Keratinocyte (primary cell): Measurements from ENCODE around the gene ASF1B. TPM values are rescaled to one million over a fixed set of nuclear protein-coding genes. Genes with fewer than 3 reads are reported as not detected.
"Not testable (repeated sequence)": the region's sequence is repeated elsewhere in the genome, so short reads cannot be mapped to it uniquely, and the experiment has no call there.

ENCODE experiments used
- DNase-seq: peaks from one replicate; pipeline ENCODE4 v3.0.0-alpha.2; 2011; ENCODE audit warnings: low read depth, missing footprints, low spot score
- FAIRE-seq: peaks from 2 replicates; lab custom pipeline; 2011; peaks lifted over from hg19 to GRCh38; lab: Jason Lieb, UNC
- H2AFZ ChIP-seq: 2 replicates; pipeline ENCODE4 v1.6.0; 2012; ENCODE audit warnings: low read length, control low read depth, inconsistent platforms; ENCODE audit not compliant: control insufficient read depth
- H3K27ac ChIP-seq: 2 replicates; pipeline ENCODE4 v1.5.1; 2011; ENCODE audit warnings: low read length; ENCODE audit not compliant: control insufficient read depth, insufficient read depth
- H3K27me3 ChIP-seq: 3 replicates; pipeline ENCODE4 v1.6.0; 2011; ENCODE audit warnings: low read length; ENCODE audit not compliant: control insufficient read depth, insufficient read depth; ENCODE audit errors: extremely low read depth
- H3K36me3 ChIP-seq, 2 experiments: 2 replicates in 1 of 2; 3 replicates in 1 of 2; pipeline ENCODE4 v1.5.1; 2011; ENCODE audit warnings: low read length in 2 of 2, mild to moderate bottlenecking in 1 of 2; ENCODE audit not compliant: control insufficient read depth in 2 of 2, insufficient read depth in 2 of 2; ENCODE audit errors: extremely low read depth in 1 of 2
- H3K4me1 ChIP-seq: 3 replicates; pipeline ENCODE4 v1.5.1; 2011; ENCODE audit warnings: low read length; ENCODE audit not compliant: control insufficient read depth, insufficient read depth; ENCODE audit errors: extremely low read depth
- H3K4me2 ChIP-seq: 3 replicates; pipeline ENCODE4 v1.6.0; 2011; ENCODE audit warnings: low read depth, low read length; ENCODE audit not compliant: control insufficient read depth, insufficient read depth; ENCODE audit errors: extremely low read depth
- H3K4me3 ChIP-seq, 3 experiments: fragments of 200-600 bp in 1 of 3; sonication (generic) in 1 of 3; 2 replicates in 2 of 3; 3 replicates in 1 of 3; pipeline ENCODE4 v1.5.1; 2011 to 2016; ENCODE audit warnings: low read length in 3 of 3, mild to moderate bottlenecking in 3 of 3, control low read depth in 2 of 3, inconsistent platforms in 1 of 3, low read depth in 1 of 3, mixed read lengths in 1 of 3, mixed run types in 1 of 3, moderate library complexity in 1 of 3; ENCODE audit not compliant: control insufficient read depth in 2 of 3, insufficient read depth in 2 of 3; ENCODE audit errors: extremely low read depth in 1 of 3
- H3K79me2 ChIP-seq: 2 replicates; pipeline ENCODE4 v1.6.0; 2012; ENCODE audit warnings: low read length; ENCODE audit not compliant: control insufficient read depth, insufficient read depth
- H3K9ac ChIP-seq: 3 replicates; pipeline ENCODE4 v1.6.0; 2011; ENCODE audit warnings: low read length; ENCODE audit not compliant: control insufficient read depth, insufficient read depth; ENCODE audit errors: extremely low read depth
- H3K9me1 ChIP-seq: 3 replicates; pipeline ENCODE4 v1.6.0; 2011; ENCODE audit warnings: low read length; ENCODE audit not compliant: control insufficient read depth, insufficient read depth; ENCODE audit errors: extremely low read depth
- H3K9me3 ChIP-seq: 2 replicates; pipeline ENCODE4 v1.5.1; 2012; ENCODE audit warnings: low read depth, low read length; ENCODE audit not compliant: control insufficient read depth
- H4K20me1 ChIP-seq: 3 replicates; pipeline ENCODE4 v1.6.0; 2011; ENCODE audit warnings: low read length; ENCODE audit not compliant: control insufficient read depth, insufficient read depth; ENCODE audit errors: extremely low read depth
- EZH2 ChIP-seq: IDR thresholded peaks from one replicate; pipeline ENCODE4 v1.6.1; 2012; ENCODE audit warnings: inconsistent platforms, mild to moderate bottlenecking, low read length, moderate library complexity
- dilution Hi-C: fragments of 300-500 bp; cut with MboI; formaldehyde crosslinking; loops from one replicate; pipeline ENCODE4 v1.7.0; 2020; ENCODE audit warnings: low sequenced_read_pairs; ENCODE audit not compliant: extremely low pct_ligation_motif_present
- polyA minus RNA-seq, 3 experiments: library from RNA; depleted of rRNA, polyadenylated mRNA; stranded (reverse); fragments of >200 nt; gene quantifications; 1 replicate in 1 of 3; 2 replicates in 1 of 3; 3 replicates in 1 of 3; pipeline ENCODE4 v1.2.3, GENCODE V29; 2011
- polyA plus RNA-seq, 5 experiments: library from polyadenylated mRNA; depleted of rRNA in 3 of 5; stranded (reverse) in 3 of 5; stranded (forward) in 1 of 5; unstranded in 1 of 5; fragments of >200 nt; gene quantifications; 1 replicate in 1 of 5; 2 replicates in 3 of 5; 3 replicates in 1 of 5; pipeline versions ENCODE4 v1.2.1 to v1.2.3, GENCODE V29; 2011 to 2012; ENCODE audit warnings: missing spikeins in 2 of 5, low read depth in 1 of 5, low replicate concordance in 1 of 5
- TF ChIP-seq, protein P1 (sequence below), 3 experiments: IDR thresholded peaks in 1 of 3; conservative IDR thresholded peaks in 1 of 3; optimal IDR thresholded peaks in 1 of 3; 2 replicates in 2 of 3; 3 replicates in 1 of 3; pipeline versions ENCODE3 to v1.5.1; 2011; ENCODE audit warnings: low read length in 3 of 3, mild to moderate bottlenecking in 3 of 3, moderate library complexity in 2 of 3, control low read depth in 1 of 3, inconsistent platforms in 1 of 3; ENCODE audit not compliant: insufficient read depth in 2 of 3; ENCODE audit errors: extremely low read depth in 1 of 3

The ASF1B gene
- polyA plus RNA-seq (2.1 to 13.1 TPM (median 7.8 TPM) in 3 replicates), polyA minus RNA-seq (1.8 to 10.6 TPM (median 8.2 TPM) in 3 replicates)
- polyA plus RNA-seq (2011; ENCODE audit: low read depth) = not detected
- 3.8 and 3.9 TPM in 2 replicates for polyA plus RNA-seq (2011; cell fraction: cytosol; rRNA removed)
- polyA plus RNA-seq (2011; cell fraction: nucleus; rRNA removed) = 1.7 and 1.9 TPM in 2 replicates
- polyA plus RNA-seq (2012; ENCODE audit: low replicate concordance) = 0.24 and 11.8 TPM in 2 replicates
- 3.1 TPM for polyA minus RNA-seq (2011; cell fraction: cytosol; rRNA and poly(A)+ RNA removed)
- 1.7 and 2.0 TPM in 2 replicates for polyA minus RNA-seq (2011; cell fraction: nucleus; rRNA and poly(A)+ RNA removed)

DNA sequence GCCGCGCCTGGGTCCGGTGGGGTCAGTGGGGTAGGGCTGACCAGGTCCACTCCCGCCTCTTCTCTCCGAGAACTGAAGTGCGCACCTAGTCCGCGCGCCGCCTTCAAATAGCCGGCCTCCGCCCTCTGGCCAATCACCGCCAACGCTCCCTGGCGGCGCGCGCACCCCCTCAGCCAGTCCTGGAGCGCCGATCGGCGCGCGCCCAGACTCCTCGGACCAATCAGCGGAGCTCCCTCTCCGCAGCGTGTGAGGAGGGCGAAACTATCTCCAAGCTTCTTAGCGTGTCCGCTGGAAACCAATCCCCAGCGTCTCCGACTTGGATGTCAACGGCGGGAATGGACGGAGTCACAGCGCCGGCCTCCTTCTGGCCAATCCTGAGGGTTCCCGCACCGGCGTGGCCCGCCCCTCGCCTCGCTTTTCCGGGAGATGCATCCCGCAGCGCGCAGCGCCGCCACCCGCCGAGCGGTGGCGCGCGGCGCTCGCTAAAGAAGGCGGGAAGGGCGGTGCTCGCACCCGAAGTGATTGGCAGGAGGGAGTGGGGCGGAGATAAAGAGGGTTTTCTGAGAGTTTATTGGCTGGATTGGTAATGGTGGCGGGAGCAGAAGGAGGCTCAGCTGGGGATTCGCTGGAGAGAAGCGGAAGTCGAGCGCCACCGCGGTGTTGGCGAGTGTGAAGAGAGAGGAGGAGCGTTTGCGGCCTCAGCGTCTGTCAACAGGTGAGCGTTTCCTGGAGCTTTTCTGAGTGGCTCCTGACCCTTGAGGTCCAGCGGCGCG, at the start of gene ASF1B:
ASF1B (minus strand) TSS at position 81 of the 773 bp plus-strand sequence. CDS start 133 bp downstream, outside the sequence.
- Histone ChIP-seq H3K27me3 (no peaks in the 10 kb centered on the region), H3K4me2 (peak within 1 kb of the TSS; percentile 86), H3K79me2 (peaks cover 8% of the 10 kb centered on the region), H3K27ac (peak within 1 kb of the TSS; percentile 75), H4K20me1 (no peaks in the 10 kb centered on the region), H3K4me1 (peaks cover 13% of the 10 kb centered on the region), H3K9ac (peak within 1 kb of the TSS; percentile 81), H2AFZ (peak within 1 kb of the TSS; percentile 85), H3K9me1 (peaks cover 2% of the 10 kb centered on the region), H3K9me3 (no peaks in the 10 kb centered on the region), H3K4me3 (peak within 1 kb of the TSS; percentile 73 to 79 (median 75)), H3K36me3 (no peaks in the 10 kb centered on the region)
- TF ChIP-seq EZH2 = no peak
- TF ChIP-seq, protein P1, sequence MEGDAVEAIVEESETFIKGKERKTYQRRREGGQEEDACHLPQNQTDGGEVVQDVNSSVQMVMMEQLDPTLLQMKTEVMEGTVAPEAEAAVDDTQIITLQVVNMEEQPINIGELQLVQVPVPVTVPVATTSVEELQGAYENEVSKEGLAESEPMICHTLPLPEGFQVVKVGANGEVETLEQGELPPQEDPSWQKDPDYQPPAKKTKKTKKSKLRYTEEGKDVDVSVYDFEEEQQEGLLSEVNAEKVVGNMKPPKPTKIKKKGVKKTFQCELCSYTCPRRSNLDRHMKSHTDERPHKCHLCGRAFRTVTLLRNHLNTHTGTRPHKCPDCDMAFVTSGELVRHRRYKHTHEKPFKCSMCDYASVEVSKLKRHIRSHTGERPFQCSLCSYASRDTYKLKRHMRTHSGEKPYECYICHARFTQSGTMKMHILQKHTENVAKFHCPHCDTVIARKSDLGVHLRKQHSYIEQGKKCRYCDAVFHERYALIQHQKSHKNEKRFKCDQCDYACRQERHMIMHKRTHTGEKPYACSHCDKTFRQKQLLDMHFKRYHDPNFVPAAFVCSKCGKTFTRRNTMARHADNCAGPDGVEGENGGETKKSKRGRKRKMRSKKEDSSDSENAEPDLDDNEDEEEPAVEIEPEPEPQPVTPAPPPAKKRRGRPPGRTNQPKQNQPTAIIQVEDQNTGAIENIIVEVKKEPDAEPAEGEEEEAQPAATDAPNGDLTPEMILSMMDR (optimal IDR thresholded peaks at IDR 0.05 in 1 of 3, IDR thresholded peaks at IDR 0.05 in 1 of 3, conservative IDR thresholded peaks at IDR 0.05 in 1 of 3; ENCODE audit: extremely low read depth in 1 of 3, insufficient read depth in 2 of 3, low read length in 3 of 3) = peak; percentile 68 to 87 (median 85)
- DNase-seq = peak; percentile 93
- peak; percentile 65 for FAIRE-seq
- dilution Hi-C loops = no loop called here

DNA sequence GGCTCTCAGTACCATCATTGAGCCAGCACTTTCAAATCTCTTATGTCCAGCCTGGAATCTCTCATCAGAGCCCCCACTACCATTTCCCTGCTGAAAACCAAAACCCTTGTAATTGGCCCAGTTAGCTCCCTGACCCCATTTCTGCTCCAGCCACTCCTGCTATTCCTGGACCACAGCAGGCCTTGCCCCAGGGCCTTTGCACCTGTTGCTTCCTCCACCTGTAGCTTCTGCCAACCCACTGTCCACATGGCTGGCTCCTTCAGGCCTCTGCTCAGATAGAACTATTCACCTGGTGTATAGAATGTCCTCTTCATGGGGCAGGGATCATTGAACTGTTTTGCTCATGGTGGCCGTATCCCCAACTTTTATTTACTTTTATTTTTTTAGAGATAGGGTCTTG, 49.3 kb upstream of the ASF1B start:
- H3K27me3 ChIP-seq, H3K27ac ChIP-seq, H3K36me3 ChIP-seq, H3K9me1 ChIP-seq, H3K79me2 ChIP-seq, FAIRE-seq, H3K4me1 ChIP-seq, DNase-seq, dilution Hi-C loops, H3K9ac ChIP-seq, H3K4me2 ChIP-seq, H4K20me1 ChIP-seq, H2AFZ ChIP-seq, H3K9me3 ChIP-seq, H3K4me3 ChIP-seq: not testable (repeated sequence)
